AG10803 (cell line): Measurements from ENCODE around the gene DNAJC4.

Source experiments
- DNase-seq: peaks from one replicate; pipeline ENCODE4 v3.0.0; 2010; ENCODE audit warnings: low read depth
- H3K4me3 ChIP-seq: 2 replicates; pipeline ENCODE4 v1.5.1; 2011; ENCODE audit warnings: mild to moderate bottlenecking, low read length, control low read depth
- TF ChIP-seq, protein P1 (sequence below): conservative IDR thresholded peaks from 2 replicates; pipeline ENCODE4 v1.5.1; 2011; ENCODE audit warnings: mild to moderate bottlenecking, low read length, control low read depth, inconsistent platforms

DNAJC4 gene

DNA sequence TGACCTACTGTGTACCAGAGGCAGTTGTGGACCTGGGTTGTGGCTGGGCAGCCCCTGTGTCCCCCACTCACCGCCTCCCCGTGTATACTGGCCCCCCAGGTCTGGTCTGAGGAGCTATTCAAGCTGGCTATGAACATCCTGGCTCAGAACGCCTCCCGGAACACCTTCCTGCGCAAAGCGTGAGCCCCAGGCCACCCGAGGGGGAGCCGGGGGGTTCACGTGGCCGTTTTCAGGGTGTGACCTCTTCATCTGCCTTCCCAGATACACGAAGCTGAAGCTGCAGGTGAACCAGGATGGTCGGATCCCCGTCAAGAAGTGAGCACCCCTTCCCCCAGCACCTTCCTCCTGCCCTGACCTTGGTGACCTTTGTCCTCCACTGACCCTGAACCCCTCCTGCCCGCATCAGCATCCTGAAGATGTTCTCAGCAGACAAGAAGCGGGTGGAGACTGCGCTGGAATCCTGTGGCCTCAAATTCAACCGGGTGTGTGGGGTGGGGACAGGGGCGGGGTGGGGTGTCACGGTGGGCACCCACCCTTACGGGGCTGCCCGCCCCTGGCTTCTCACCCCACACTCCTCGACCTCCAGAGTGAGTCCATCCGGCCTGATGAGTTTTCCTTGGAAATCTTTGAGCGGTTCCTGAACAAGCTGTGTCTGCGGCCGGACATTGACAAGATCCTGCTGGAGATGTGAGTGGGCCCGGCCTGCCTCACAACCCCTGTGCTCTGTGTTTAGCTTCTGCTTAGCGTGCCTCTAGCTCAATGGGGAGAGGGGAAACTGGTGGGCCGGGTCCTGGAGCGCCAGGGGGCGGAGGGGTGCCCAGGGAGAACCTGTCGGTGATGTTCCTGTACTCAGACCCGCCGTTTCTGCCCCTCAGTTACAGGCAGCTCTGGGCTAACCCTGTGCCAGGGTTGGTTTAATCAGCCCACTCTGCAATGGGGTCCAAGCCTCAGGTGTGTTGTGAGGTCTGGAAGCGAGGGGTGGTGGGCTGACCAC is 25.1 kb downstream of the DNAJC4 start:
- no peak overlapping the region for H3K4me3 ChIP-seq
- TF ChIP-seq, protein P1, sequence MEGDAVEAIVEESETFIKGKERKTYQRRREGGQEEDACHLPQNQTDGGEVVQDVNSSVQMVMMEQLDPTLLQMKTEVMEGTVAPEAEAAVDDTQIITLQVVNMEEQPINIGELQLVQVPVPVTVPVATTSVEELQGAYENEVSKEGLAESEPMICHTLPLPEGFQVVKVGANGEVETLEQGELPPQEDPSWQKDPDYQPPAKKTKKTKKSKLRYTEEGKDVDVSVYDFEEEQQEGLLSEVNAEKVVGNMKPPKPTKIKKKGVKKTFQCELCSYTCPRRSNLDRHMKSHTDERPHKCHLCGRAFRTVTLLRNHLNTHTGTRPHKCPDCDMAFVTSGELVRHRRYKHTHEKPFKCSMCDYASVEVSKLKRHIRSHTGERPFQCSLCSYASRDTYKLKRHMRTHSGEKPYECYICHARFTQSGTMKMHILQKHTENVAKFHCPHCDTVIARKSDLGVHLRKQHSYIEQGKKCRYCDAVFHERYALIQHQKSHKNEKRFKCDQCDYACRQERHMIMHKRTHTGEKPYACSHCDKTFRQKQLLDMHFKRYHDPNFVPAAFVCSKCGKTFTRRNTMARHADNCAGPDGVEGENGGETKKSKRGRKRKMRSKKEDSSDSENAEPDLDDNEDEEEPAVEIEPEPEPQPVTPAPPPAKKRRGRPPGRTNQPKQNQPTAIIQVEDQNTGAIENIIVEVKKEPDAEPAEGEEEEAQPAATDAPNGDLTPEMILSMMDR = no peak
- no peak for DNase-seq

DNA sequence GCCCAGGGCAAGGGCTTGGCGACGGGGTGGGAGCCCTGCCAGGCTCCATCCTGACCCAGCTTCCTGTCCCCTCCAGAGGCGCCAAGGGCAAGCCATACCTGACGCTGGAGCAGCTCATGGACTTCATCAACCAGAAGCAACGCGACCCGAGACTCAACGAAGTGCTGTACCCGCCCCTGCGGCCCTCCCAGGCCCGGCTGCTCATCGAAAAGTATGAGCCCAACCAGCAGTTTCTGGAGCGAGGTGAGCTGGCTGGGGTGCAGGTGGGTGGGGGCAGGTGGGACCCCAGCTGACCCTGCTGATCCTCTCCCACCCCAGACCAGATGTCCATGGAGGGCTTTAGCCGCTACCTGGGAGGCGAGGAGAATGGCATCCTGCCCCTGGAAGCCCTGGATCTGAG is 26.0 kb downstream of the DNAJC4 start:
- no peak for DNase-seq
- TF ChIP-seq, protein P1 = no peak
- H3K4me3 ChIP-seq = no peak overlapping the region

DNA sequence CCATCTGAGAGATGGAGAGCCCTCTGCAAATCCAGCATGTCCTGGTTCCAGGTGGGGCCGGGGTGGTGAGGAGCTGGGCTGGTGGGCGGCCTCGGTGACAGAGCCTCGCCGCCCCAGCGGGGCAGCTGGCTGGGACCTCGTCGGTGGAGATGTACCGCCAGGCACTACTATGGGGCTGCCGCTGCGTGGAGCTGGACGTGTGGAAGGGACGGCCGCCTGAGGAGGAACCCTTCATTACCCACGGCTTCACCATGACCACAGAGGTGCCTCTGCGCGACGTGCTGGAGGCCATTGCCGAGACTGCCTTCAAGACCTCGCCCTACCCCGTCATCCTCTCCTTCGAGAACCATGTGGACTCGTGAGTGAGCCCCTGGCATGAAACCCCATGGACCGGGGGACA is 28.0 kb downstream of the DNAJC4 start:
- H3K4me3 ChIP-seq = no peak overlapping the region
- DNase-seq = no peak
- TF ChIP-seq, protein P1 = no peak

DNA sequence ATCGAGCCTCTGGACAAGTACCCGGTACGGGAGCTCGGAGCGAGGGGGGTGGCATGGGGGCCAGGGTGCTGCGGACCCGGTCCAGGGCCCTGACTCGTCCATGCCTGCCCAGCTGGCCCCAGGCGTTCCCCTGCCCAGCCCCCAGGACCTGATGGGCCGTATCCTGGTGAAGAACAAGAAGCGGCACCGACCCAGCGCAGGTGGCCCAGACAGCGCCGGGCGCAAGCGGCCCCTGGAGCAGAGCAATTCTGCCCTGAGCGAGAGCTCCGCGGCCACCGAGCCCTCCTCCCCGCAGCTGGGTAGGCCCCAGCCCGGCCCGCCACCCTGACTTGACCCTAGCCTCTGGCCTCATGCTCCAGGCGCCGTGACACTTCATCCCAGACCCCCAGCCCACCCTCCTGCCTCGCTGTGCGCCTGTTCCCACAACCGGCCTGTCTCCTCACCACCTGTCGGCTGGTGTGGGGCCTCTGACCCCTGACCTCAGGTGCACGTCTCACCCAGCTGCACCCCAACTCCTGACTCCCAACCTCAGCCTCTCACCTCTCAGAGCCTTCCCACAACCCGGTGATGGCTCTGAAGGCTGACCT is 28.7 kb downstream of the DNAJC4 start:
- no peak overlapping the region for H3K4me3 ChIP-seq
- TF ChIP-seq, protein P1 = no peak
- DNase-seq = no peak

DNA sequence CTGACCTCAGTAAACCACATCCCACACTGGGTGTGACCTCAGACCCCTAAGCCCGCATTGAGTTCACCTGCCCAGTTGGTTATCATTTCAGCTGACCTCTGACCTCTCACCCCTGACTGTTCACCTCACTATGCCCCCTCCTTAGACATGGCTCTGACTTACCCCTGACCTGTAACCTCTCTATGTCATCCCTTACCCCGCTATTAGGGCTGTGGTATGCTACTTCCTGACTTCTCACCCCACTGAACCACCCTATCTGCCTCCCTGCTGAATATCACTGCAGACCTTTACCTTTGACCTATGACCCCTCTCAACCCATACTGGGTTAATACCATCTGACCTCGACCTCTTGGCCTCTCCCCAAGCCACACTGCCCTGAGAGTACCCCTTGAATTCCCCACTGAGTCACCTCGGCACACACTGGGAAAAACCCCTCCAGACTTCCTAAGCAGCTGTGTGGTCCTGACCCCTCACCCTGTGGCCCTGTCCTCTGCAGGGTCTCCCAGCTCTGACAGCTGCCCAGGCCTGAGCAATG is 29.3 kb downstream of the DNAJC4 start:
- DNase-seq = no peak
- TF ChIP-seq, protein P1 = no peak
- no peak overlapping the region for H3K4me3 ChIP-seq

DNA sequence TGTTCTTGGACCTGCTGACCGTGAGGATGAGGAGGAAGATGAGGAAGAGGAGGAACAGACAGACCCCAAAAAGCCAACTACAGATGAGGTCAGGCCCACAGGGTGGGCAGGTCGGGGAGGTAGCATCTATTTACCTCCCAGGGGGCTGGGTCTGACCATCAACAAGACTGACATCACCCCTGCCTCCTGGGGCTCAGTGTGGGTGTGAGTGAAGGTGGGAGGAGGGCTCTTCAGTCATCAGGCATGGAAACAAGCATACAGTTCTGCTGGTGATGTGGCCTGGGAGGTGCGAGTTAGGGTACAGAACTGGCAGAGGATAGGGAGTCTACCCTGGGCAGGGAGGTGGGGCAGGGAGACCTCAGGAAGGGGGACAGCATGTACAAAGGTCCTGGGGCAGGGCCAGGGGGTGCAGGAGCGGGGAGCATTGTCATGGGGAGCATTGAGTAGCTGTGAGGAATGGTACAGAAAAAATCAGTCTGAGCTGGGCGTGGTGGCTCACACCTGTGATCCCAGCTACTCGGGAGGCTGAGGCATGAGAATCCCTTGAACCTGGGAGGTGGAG is 29.9 kb downstream of the DNAJC4 start:
- no peak overlapping the region for H3K4me3 ChIP-seq
- TF ChIP-seq, protein P1 = no peak
- DNase-seq = no peak
